Lower leg skin (tissue), 3 donors: ENCODE measurements around the gene TNIK.

Experiments
- CTCF ChIP-seq, 3 donors: fragments of 450-650 bp; IDR thresholded peaks; one replicate each; pipeline ENCODE4 v1.5.1; 2016; ENCODE audit warnings: antibody characterized with exemption in 3 of 3, mild to moderate bottlenecking in 3 of 3, moderate library complexity in 2 of 3
- POLR2A ChIP-seq, 2 donors: fragments of 450-650 bp; IDR thresholded peaks; one replicate each; pipeline ENCODE4 v1.6.1; 2016 to 2017; ENCODE audit warnings: antibody characterized with exemption in 2 of 2, mild to moderate bottlenecking in 1 of 2, moderate library complexity in 1 of 2

- no peak for TF ChIP-seq CTCF (IDR thresholded peaks at IDR 0.05)
- no peak for TF ChIP-seq POLR2A (IDR thresholded peaks at IDR 0.05)
Observed at GRCh38 chr3:171113716-171114115, 346.5 kb downstream of the TNIK start.
